ENCODE results near the gene ATP7B. TPM values are rescaled to one million over a fixed set of nuclear protein-coding genes. Genes with fewer than 3 reads are reported as not detected.

Gene ATP7B
- total RNA-seq, 1 donor from 2014 or later = 3.8 TPM

GRCh38 chr13:51950722-51951121 is 60.5 kb downstream of the ATP7B start:
- DNase-seq = no peak

GRCh38 chr13:51946163-51946669 is 65.0 kb downstream of the ATP7B start:
- no peak for TF ChIP-seq CTCF (IDR thresholded peaks at IDR 0.05; ENCODE audit: borderline replicate concordance)
- DNase-seq = no peak
- H3K4me3 ChIP-seq = no peak overlapping the region
- peaks cover 56% of the 10 kb centered on the region for H3K36me3 ChIP-seq
- H3K27ac ChIP-seq (replicated peaks) = no peak overlapping the region
- H3K9me3 ChIP-seq (replicated peaks) = peaks cover 11% of the 10 kb centered on the region
- peaks cover 6% of the 10 kb centered on the region for H3K4me1 ChIP-seq
- intact Hi-C loops (cut with micrococcal nuclease) = no loop called here
- no peaks in the 10 kb centered on the region for H3K27me3 ChIP-seq (ENCODE audit: low read depth)

More at GRCh38 chr13:51950722-51951121, 60.5 kb downstream of the ATP7B start:
- Histone ChIP-seq H3K27me3 (ENCODE audit: low read depth) (no peaks in the 10 kb centered on the region), H3K36me3 (peaks cover 36% of the 10 kb centered on the region), H3K27ac (replicated peaks) (peak overlapping the region; percentile 71), H3K4me3 (no peak overlapping the region), H3K4me1 (peaks cover 8% of the 10 kb centered on the region), H3K9me3 (replicated peaks) (peaks cover 11% of the 10 kb centered on the region)
- intact Hi-C loops (cut with micrococcal nuclease) = no loop called here
- no peak for TF ChIP-seq CTCF (IDR thresholded peaks at IDR 0.05; ENCODE audit: borderline replicate concordance)

GRCh38 chr13:51945149-51945548 is 66.1 kb downstream of the ATP7B start:
- peaks cover 6% of the 10 kb centered on the region for H3K9me3 ChIP-seq (replicated peaks)

GRCh38 chr13:51944428-51944827 is 66.8 kb downstream of the ATP7B start:
- intact Hi-C loops (cut with micrococcal nuclease) = no loop called here
- Histone ChIP-seq H3K27me3 (ENCODE audit: low read depth) (no peaks in the 10 kb centered on the region), H3K36me3 (peaks cover 54% of the 10 kb centered on the region), H3K4me3 (no peak overlapping the region), H3K4me1 (no peaks in the 10 kb centered on the region), H3K9me3 (replicated peaks) (no peaks in the 10 kb centered on the region), H3K27ac (replicated peaks) (no peak overlapping the region)
- no peak for TF ChIP-seq CTCF (IDR thresholded peaks at IDR 0.05; ENCODE audit: borderline replicate concordance)
- no peak for DNase-seq

More at GRCh38 chr13:51945149-51945548, 66.1 kb downstream of the ATP7B start:
- Histone ChIP-seq H3K4me1 (peaks cover under 1% of the 10 kb centered on the region), H3K27me3 (ENCODE audit: low read depth) (no peaks in the 10 kb centered on the region), H3K27ac (replicated peaks) (no peak overlapping the region), H3K36me3 (peaks cover 58% of the 10 kb centered on the region), H3K4me3 (no peak overlapping the region)
- no peak for TF ChIP-seq CTCF (IDR thresholded peaks at IDR 0.05; ENCODE audit: borderline replicate concordance)
- DNase-seq = no peak
- intact Hi-C loops (cut with micrococcal nuclease) = no loop called here

- no peak for DNase-seq
- Histone ChIP-seq H3K4me1 (no peaks in the 10 kb centered on the region), H3K27me3 (ENCODE audit: low read depth) (no peaks in the 10 kb centered on the region), H3K27ac (replicated peaks) (no peak overlapping the region), H3K9me3 (replicated peaks) (no peaks in the 10 kb centered on the region), H3K4me3 (no peak overlapping the region), H3K36me3 (peaks cover 54% of the 10 kb centered on the region)
- no peak for TF ChIP-seq CTCF (IDR thresholded peaks at IDR 0.05; ENCODE audit: borderline replicate concordance)
- intact Hi-C loops (cut with micrococcal nuclease) = no loop called here
Measured at GRCh38 chr13:51943721-51944120, 67.5 kb downstream of the ATP7B start.

All from left ventricle myocardium inferior (tissue), 1 donor.